Activated CD8-positive, alpha-beta memory T cell treated with anti-CD3 and anti-CD28 coated beads, Interleukin-2, amount 50 U/mL, for 4 hours (primary cell): ENCODE data around the gene DPH5.
"Not testable (repeated sequence)": the region's sequence is repeated elsewhere in the genome, so short reads cannot be mapped to it uniquely, and the experiment has no call there.

Experiments
- DNase-seq: peaks from one replicate; pipeline ENCODE4 v3.0.0-alpha.2; 2020

The DPH5 gene

DNA sequence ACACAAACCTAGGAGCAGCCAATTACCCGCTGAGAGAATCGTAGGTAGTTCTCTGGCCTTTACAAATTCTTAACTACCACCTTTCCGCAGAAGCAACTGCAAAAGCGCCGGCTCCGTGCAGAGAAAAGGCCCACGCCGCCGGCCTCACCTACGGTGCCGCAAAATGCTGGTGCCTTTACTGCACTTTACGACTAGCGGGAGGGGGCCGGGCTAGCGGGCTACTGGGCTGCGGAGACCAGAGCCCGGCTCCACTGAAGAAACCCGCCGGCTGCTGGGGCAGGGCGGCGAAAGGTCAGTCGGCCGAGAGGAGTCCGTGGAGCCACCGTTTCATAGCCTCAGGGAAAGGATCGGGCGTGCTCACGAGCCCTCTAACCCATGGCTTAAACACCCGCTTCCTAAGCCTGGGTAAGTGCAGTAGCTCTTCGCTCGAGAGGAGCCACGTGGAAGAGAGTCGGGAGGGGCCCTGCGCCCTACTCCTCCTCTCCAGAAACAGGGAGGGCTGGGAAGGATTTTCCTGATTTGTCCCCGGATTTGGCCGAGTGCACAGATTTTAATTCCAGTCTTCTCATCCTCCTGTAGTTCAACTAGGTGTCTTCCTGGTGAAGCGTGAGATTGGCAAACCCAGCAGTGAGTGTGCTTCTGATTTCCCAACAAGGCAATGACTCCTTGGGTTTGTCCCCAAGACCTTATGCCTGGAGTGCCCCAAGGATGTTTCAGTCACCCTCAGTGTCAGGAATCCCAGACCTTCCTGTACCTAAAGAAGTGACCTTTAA, at the start of gene DPH5:
Gene DPH5 (minus strand): TSS at position 128 of the 773 bp plus-strand sequence. CDS start 341 bp downstream, outside the sequence.
- peak; percentile 90 for DNase-seq

- DNase-seq: no peak
These were observed 48.3 kb upstream of the DPH5 start for GRCh38 chr1:101073836-101074235.

DNA sequence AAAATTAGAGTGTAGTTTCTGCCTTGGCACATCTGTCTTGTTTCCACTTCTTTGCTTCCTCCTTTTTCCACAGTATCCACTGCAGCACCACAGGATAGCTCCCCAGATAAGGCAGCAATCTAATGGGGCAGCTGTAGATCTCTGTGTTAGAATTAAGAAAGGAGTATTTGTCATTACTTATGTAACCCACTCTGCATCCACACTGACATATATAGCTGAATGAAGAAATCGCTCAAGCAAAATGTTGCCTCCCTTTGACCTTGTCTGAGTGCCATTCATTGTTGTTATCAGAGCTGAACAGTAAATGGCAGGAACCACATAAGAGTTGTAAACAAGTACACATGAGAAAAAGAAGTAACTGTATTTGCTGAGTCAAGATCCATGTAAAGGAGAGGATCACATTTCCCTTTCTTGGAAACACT, 45.9 kb upstream of the DPH5 start:
- DNase-seq: no peak

- DNase-seq: no peak
These were observed 43.6 kb upstream of the DPH5 start for GRCh38 chr1:101069158-101069557.

- not testable (repeated sequence) for DNase-seq
These were observed 41.4 kb upstream of the DPH5 start for GRCh38 chr1:101066937-101067335.

- DNase-seq: no peak
These were observed 40.8 kb upstream of the DPH5 start for GRCh38 chr1:101066260-101066936.

DNA sequence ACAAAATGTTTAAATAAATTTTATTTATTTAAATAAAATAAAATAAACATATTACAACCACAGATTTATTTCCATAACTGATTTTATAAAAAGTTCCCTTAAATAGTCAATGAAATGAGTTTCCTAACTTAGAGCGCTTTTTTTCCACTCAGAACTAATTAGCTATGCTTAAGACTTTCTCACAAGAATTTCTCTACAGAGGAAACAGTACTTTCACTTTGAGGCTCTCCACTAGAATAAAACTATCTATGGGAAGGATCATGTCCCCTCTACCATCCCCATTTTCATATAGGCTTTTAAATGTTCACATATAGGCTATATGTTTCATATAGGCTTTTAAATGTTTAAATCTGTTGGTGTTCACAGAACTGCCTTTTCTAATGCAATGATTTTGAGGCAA, 40.0 kb upstream of the DPH5 start:
- DNase-seq: no peak

DNA sequence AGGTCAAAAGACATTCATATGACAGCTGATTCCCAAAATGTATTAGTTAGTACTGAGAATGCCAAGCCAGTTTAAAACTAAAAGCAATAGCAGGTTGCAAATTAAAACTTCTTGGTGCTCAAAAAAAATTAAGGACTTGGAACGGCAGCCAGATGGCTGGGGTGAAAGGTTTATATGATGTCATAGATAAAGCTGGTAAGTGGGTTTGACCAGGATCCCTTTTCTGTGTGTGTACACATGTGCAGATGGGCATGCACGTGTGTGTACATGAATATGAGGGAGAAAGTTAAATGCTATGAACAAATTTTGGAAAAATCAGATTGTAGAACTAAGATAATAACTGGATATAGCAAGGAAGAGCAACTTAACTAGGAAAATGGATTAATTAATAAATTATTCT, 39.1 kb upstream of the DPH5 start:
- no peak for DNase-seq

DNA sequence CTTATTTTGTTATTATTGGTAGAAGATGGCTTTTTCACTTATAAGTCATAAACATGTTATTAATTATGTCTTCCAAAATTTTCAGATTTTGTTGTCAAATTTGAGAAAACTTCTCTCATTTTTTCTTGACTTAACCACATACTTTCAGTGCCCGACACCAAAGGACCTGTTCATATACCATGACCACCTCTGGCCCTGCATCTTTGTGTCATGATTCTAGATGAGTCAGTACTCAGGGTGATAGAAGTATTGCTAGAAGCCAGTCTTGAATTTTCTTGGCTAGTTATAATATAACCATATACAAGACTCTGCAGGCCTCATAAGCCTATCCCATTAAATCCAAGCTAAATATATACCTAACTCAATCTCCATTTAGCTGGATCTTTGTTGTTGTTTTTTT, 35.4 kb upstream of the DPH5 start:
- DNase-seq: no peak

DNA sequence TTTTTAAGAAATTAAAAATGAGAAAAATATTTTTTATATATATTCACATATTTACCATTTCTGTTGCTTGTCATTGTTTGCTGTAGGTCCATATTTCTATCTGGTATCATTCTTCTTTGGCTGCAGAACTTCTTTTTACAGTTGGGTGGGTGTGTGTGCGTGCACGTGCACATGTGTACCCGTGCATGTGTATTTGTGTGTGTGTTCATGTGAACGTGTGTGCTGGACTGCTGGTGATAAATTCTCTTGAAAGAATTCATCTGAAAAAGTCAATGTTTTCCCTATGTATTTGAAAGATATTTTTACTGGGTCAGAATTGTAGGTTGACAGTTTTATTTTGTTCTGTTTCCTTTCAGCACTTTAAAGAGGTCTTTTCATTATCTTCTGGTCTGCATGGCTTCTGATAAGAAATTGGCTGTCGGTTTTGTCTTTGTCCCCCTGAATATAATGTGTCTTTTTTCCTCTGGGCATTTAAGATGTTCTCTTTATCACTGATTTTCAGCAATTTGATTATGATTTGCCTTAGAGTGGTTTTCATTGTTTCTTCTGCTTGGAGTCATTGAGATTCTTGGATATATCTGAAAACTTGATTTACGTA, 34.5 kb upstream of the DPH5 start:
- no peak for DNase-seq

DNA sequence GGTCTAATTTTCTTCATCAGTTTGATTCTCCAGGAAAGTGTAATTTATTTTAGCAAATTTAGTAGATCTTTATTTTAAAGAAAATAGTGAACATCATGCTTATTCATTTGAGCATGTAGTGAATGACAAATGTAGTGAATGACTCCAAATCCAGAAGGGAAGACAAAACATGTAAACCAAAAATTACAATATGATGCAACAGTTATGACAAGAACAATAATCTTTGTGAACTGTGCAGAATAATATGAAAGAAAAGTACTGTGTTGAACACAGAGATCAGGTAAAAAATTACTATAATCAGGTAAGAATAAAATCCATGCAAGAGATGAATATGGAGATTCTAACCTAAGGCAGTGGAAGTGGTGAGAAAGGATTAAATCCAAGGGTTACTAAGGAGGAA, 30.0 kb upstream of the DPH5 start:
- DNase-seq: no peak

- no peak for DNase-seq
These were observed 26.4 kb upstream of the DPH5 start for GRCh38 chr1:101051688-101052638.

DNA sequence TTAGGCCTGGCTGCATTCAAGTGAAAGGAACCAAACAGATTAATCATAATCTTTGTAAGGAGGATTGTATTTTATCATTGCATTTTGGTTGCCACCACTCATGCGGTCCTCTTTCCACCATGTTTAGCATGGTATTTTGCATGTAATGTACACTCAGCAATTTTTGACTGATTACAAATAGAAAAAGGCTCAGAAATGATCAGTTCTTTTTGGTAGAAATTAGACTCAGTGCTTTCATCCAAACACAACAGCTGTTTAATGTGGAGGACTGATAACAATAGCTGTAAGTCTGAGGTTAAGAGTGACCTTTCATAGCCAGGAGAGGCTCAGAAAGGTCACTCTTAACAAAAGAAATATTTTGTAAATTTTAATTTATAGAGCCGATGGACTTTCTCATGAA, 25.3 kb upstream of the DPH5 start:
- DNase-seq: no peak

DNA sequence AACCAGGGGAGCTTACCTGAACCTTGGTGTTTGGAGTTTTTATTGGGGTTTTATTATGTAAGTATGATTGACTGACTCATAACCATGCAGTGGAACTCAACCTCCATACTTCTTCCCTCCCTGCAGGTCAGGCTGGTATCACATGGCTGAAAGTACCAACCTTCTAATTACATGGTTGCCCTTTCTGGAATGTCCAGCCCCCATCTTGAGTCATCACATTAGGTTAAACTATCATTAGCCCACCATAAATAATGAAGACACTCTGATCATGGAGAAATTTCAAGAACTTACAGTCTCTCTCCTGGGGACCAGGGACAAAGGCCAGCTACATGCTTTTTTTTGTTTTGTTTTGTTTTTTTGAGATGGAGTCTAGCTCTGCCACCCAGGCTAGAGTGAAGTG, 19.2 kb upstream of the DPH5 start:
- no peak for DNase-seq

DNA sequence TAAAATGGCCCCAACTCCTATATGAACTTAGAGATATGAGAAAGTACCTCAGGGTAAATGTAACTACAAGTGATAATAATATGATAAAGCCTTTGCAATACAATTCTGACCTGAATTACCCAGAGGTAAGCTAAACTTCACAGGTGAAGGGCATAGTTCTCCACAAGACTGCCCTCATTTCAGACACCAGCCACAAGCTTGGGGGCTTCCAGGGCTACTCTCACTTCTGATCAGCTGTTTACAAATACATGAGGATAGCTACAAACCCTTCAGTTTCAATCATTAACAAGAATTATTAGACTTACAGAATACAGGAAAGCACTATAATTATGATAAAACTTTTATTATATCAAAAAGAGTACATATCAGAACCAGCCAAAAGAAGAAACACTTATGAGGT, 18.7 kb upstream of the DPH5 start:
- DNase-seq: no peak

DNA sequence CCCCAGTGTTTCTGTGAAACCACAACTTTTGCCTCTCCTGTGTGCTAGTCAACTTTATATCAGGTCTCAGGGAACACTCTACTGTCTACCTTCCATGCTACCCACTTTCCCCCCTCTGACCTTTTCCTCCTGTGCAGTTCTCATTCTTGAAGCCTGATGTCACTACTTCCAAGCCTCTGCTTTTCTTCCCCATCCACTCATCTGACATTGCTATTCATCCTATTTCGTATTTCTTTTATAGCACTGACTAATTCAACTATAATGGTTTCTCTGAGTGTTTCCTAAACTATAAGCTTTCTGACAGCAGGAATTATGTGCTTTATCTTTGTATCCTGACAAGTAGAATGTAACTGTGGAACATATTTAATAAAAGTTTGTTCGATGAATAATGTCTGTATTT, 18.2 kb upstream of the DPH5 start:
- no peak for DNase-seq

- DNase-seq: no peak
These were observed 15.7 kb upstream of the DPH5 start for GRCh38 chr1:101041300-101041699.

- no peak for DNase-seq
These were observed 15.1 kb upstream of the DPH5 start for GRCh38 chr1:101040666-101041065.

- no peak for DNase-seq
These were observed 13.7 kb upstream of the DPH5 start for GRCh38 chr1:101039245-101039644.

GRCh38 chr1:101037316-101037715, 11.7 kb upstream of the DPH5 start:
- DNase-seq: no peak

GRCh38 chr1:101033017-101033416, 7.4 kb upstream of the DPH5 start:
- no peak for DNase-seq

DNA sequence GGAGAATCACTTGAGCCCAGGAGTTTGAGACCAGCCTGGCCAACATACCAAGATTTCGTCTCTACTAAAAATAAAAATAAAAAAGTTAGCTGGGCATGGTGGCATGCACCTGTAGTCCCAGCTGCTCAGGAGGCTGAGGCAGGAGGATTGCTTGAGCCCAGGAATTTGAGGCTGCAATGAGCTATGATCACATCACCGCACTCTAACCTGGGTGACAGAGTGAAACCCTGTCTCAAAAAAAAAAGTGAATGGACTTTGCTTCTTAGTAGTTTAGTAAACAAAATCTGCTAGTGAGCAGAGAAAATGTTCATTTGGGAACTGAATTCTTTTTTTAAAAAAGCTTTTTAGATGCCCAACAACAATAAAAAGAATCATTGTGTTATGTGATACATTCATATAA, 6.5 kb upstream of the DPH5 start:
- DNase-seq: not testable (repeated sequence)

DNA sequence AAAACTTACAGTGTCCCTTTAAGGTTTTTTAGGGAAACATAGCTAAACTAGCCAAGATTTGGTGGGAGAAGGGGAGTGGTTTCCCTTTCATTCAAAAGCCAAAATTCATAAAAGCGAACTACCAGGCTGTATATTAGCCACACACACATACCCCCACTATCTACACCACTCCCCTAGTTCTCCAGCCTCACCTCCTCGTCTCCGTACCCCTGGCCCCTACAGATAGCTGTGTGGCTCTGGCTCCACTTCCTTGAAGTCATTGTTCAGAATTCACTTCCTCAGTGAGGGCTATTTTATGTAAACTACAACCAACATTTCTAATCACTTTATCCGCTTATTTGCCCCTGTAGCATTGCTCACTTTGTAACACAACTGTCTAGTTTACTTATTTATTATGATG, 5.3 kb upstream of the DPH5 start:
- no peak for DNase-seq
